ENCODE data around the gene TAOK3.
"Not testable (repeated sequence)": the region's sequence is repeated elsewhere in the genome, so short reads cannot be mapped to it uniquely, and the experiment has no call there.

TAOK3 gene

DNA sequence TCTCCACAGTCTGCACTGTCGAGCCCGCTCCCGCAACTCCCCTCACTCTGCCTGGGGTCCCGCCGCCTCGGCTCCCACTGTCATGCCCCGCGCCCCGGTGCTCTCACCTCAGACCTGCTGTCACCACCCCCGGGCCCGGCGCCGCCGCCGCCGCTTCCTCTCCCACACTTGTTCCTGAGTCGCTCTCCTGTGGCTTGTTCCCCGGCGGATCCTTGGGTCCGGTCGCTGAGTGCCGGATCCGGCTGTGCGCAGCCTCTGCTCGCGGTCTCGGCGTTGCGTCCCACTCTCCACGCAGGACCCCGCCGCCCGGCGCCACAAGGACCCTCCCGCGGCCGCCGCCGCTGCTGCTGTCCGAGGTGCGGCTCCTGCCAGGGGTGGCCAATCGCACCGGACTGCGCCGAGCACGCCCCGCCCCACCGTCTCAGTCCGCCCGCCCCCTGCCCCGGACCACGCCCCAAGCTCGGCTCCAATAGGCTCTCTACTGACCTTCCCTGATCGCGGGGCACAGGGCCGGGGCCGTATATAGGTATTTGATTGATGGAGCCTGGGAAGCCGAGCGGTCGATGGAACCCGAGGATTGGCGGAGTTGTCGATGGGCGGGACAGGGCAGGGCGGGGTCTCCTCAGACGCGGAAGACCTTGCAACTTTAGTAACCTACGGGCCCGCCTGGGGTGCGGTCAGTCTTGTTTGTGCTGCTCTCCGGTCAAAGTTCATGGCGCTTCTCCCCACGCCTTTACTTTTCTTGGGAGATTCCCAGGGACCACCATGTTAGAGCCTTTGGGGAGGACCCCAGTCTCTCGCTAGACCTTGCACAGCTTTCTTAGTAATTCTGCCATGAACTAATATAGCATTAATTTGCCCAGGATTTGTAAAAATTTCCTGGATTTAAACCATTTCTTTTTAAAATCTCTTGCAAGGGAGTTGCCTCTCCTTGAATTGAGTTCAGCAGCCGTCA is at the start of gene TAOK3:
Gene TAOK3, minus strand, starts transcription at position 367 of the 955 bp plus-strand sequence. CDS start 117,340 bp downstream, outside the sequence.
- peak within 1 kb of the TSS; percentile 92 for H3K4me3 ChIP-seq (ENCODE audit: low read depth, low read length)
- no peak for TF ChIP-seq CTCF (conservative IDR thresholded peaks at IDR 0.05; ENCODE audit: low read depth, low read length)
- DNase-seq (ENCODE audit: low read depth) = peak; percentile 99

DNA sequence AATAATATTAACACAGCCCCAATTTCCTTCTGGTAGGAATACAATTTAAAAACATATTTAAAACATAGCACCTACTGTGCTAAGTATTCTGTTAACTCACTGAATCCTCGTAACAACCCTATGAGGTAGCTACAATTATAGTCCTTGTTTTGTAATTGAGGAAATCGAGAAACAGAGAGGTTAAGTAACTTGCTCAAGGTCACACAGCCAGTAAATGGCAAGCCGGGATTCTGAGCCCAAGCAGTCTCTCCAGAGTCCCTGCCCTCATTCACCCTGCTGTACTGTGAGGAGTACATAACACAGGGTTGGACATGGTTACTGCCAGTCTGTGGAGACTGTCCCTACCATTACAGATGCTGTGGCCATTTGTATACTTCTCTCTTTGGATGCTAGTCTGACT is 48.0 kb upstream of the TAOK3 start:
- H3K4me3 ChIP-seq (ENCODE audit: low read depth, low read length) = no peak overlapping the region
- TF ChIP-seq CTCF (conservative IDR thresholded peaks at IDR 0.05; ENCODE audit: low read depth, low read length) = no peak
- no peak for DNase-seq (ENCODE audit: low read depth)

- no peak for DNase-seq (ENCODE audit: low read depth)
- TF ChIP-seq CTCF (conservative IDR thresholded peaks at IDR 0.05; ENCODE audit: low read depth, low read length) = no peak
- H3K4me3 ChIP-seq (ENCODE audit: low read depth, low read length) = no peak overlapping the region
These were observed 45.8 kb upstream of the TAOK3 start for GRCh38 chr12:118418385-118419057.

DNA sequence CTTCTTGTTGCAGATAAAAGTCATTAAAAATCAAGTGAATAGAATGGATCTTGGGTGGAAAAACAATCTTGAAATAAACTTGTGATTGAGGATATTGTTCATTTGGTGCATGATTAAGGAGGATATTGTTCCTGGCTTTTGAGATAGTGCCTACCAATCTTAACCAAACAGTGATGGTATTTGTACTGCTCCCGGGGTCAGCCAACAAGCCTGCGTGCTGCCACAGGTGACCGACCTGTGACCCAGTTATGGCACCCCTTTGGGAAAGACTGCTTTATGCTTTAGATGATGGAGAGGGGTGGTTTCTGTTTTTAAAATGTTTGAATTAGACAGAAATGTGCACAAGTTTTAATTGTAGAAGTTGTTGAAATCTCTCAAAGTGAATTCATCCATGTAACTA is 45.2 kb upstream of the TAOK3 start:
- no peak for DNase-seq (ENCODE audit: low read depth)
- no peak for TF ChIP-seq CTCF (conservative IDR thresholded peaks at IDR 0.05; ENCODE audit: low read depth, low read length)
- no peak overlapping the region for H3K4me3 ChIP-seq (ENCODE audit: low read depth, low read length)

GRCh38 chr12:118409834-118410233 is 37.1 kb upstream of the TAOK3 start:
- DNase-seq (ENCODE audit: low read depth) = no peak
- H3K4me3 ChIP-seq (ENCODE audit: low read depth, low read length) = no peak overlapping the region
- TF ChIP-seq CTCF (conservative IDR thresholded peaks at IDR 0.05; ENCODE audit: low read depth, low read length) = no peak

DNA sequence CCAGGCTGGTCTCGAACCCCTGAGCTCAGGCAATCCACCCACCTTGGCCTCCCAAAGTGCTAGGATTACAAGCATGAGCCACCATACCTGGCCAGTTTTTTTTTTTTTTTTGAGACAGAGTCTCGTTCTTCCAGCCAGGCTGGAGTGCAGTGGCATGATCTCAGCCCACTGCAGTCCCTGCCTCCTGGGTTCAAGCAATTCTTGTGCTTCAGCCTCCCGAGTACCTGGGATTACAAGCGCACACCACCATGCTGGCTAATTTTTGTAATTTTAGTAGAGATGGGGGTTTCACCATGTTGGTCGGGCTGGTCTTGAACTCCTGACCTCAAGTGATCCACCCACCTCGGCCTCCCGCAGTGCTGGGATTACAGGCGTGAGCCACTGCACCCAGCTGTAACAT is 35.5 kb upstream of the TAOK3 start:
- DNase-seq (ENCODE audit: low read depth) = not testable (repeated sequence)

GRCh38 chr12:118404876-118405521 is 32.3 kb upstream of the TAOK3 start:
- TF ChIP-seq CTCF (conservative IDR thresholded peaks at IDR 0.05; ENCODE audit: low read depth, low read length) = peak; percentile 75
- H3K4me3 ChIP-seq (ENCODE audit: low read depth, low read length) = no peak overlapping the region
- DNase-seq (ENCODE audit: low read depth) = peak; percentile 83

More for the DNA sequence above, 35.5 kb upstream of the TAOK3 start:
- H3K4me3 ChIP-seq (ENCODE audit: low read depth, low read length) = not testable (repeated sequence)

All from choroid plexus epithelial cell (primary cell).